ENCODE results near the gene NHERF2.

NHERF2 gene

GRCh38 chr16:2015947-2016208, 10.8 kb upstream of the NHERF2 start:
- CTCF ChIA-PET: interaction anchor here (0.6 to 1.3 kb wide), 8 partner anchors 12 to 135 kb away, joined by 3 to 8 read pairs (median 4); partner anchors contain the start of genes NTHL1 and TSC2
- no peak for TF ChIP-seq SP1 (IDR thresholded peaks at IDR 0.05)
- TF ChIP-seq NFRKB (IDR thresholded peaks at IDR 0.05): no peak
- TF ChIP-seq LEF1 (IDR thresholded peaks at IDR 0.05; ENCODE audit: borderline replicate concordance): no peak
- TF ChIP-seq ELF4 (IDR thresholded peaks at IDR 0.05): no peak
- no peak for TF ChIP-seq FOXA1 (IDR thresholded peaks at IDR 0.05)
- no peak for TF ChIP-seq ZNF384 (IDR thresholded peaks at IDR 0.05)
- TF ChIP-seq SUZ12 (IDR thresholded peaks at IDR 0.05): no peak
- TF ChIP-seq PKNOX1 (IDR thresholded peaks at IDR 0.05): no peak
- TF ChIP-seq HDGF (IDR thresholded peaks at IDR 0.05; ENCODE audit: borderline replicate concordance): no peak
- TF ChIP-seq L3MBTL2 (conservative IDR thresholded peaks at IDR 0.05): no peak
- TF ChIP-seq BHLHE40 (IDR thresholded peaks at IDR 0.05; ENCODE audit: borderline replicate concordance): no peak
- no peak for TF ChIP-seq CTBP1 (IDR thresholded peaks at IDR 0.05; ENCODE audit: borderline replicate concordance)
- TF ChIP-seq FOXM1 (IDR thresholded peaks at IDR 0.05; ENCODE audit: borderline replicate concordance): no peak
- TF ChIP-seq FOXK2 (IDR thresholded peaks at IDR 0.05): no peak
- TF ChIP-seq TARDBP (IDR thresholded peaks at IDR 0.05): no peak
- TF ChIP-seq ARNT (IDR thresholded peaks at IDR 0.05): no peak
- POLR2A ChIA-PET: interaction anchor here (0.6 to 1.4 kb wide), 8 partner anchors 8 to 139 kb away, joined by 3 to 9 read pairs (median 4); partner anchors contain the start of genes RPS2 and TRAF7
- DNase-seq (ENCODE audit: extremely low spot score): no peak

- CTCF ChIA-PET: interaction anchor here (0.6 to 1.3 kb wide), 10 partner anchors 12 to 134 kb away, joined by 3 to 8 read pairs (median 3); partner anchors contain the start of genes NTHL1 and TSC2
- no peak for DNase-seq (ENCODE audit: extremely low spot score)
- POLR2A ChIA-PET: interaction anchor here (0.6 to 1.4 kb wide), 5 partner anchors 8 to 139 kb away, joined by 3 to 9 read pairs (median 3); partner anchors contain the start of genes RPS2 and TRAF7
- TF ChIP-seq ELF4 (IDR thresholded peaks at IDR 0.05) (no peak), ARNT (IDR thresholded peaks at IDR 0.05) (no peak), HDGF (IDR thresholded peaks at IDR 0.05; ENCODE audit: borderline replicate concordance) (no peak), FOXA1 (IDR thresholded peaks at IDR 0.05) (no peak), SP1 (IDR thresholded peaks at IDR 0.05) (no peak), FOXM1 (IDR thresholded peaks at IDR 0.05; ENCODE audit: borderline replicate concordance) (no peak), SUZ12 (IDR thresholded peaks at IDR 0.05) (no peak), CTBP1 (IDR thresholded peaks at IDR 0.05; ENCODE audit: borderline replicate concordance) (no peak), PKNOX1 (IDR thresholded peaks at IDR 0.05) (no peak), LEF1 (IDR thresholded peaks at IDR 0.05; ENCODE audit: borderline replicate concordance) (no peak), TARDBP (IDR thresholded peaks at IDR 0.05) (no peak), ZNF384 (IDR thresholded peaks at IDR 0.05) (no peak), NFRKB (IDR thresholded peaks at IDR 0.05) (no peak), FOXK2 (IDR thresholded peaks at IDR 0.05) (no peak), BHLHE40 (IDR thresholded peaks at IDR 0.05; ENCODE audit: borderline replicate concordance) (no peak)
These were observed 10.2 kb upstream of the NHERF2 start for GRCh38 chr16:2016407-2016922.

- ChIA-PET POLR2A (interaction anchor here (1.4 to 1.9 kb wide), 2 partner anchors 10 to 136 kb away, joined by 3 to 5 read pairs; partner anchors contain the start of gene TRAF7), CTCF (no interaction called here)
- TF ChIP-seq L3MBTL2 (conservative IDR thresholded peaks at IDR 0.05) (no peak), FOXA1 (IDR thresholded peaks at IDR 0.05) (no peak), ELF4 (IDR thresholded peaks at IDR 0.05) (no peak), BHLHE40 (IDR thresholded peaks at IDR 0.05; ENCODE audit: borderline replicate concordance) (no peak), ZNF384 (IDR thresholded peaks at IDR 0.05) (no peak), FOXM1 (IDR thresholded peaks at IDR 0.05; ENCODE audit: borderline replicate concordance) (no peak), TARDBP (IDR thresholded peaks at IDR 0.05) (no peak), SP1 (IDR thresholded peaks at IDR 0.05) (no peak), PKNOX1 (IDR thresholded peaks at IDR 0.05) (no peak), FOXK2 (IDR thresholded peaks at IDR 0.05) (no peak), NFRKB (IDR thresholded peaks at IDR 0.05) (no peak), ARNT (IDR thresholded peaks at IDR 0.05) (no peak), HDGF (IDR thresholded peaks at IDR 0.05; ENCODE audit: borderline replicate concordance) (no peak), CTBP1 (IDR thresholded peaks at IDR 0.05; ENCODE audit: borderline replicate concordance) (no peak), SUZ12 (IDR thresholded peaks at IDR 0.05) (no peak), LEF1 (IDR thresholded peaks at IDR 0.05; ENCODE audit: borderline replicate concordance) (no peak)
- DNase-seq (ENCODE audit: extremely low spot score): no peak
These were observed 7.2 kb upstream of the NHERF2 start, which contains the start of gene NPW for GRCh38 chr16:2019518-2019920. Gene NPW, plus strand, starts transcription at chr16:2019785.

GRCh38 chr16:2019921-2020831, 6.5 kb upstream of the NHERF2 start:
- TF ChIP-seq LEF1 (IDR thresholded peaks at IDR 0.05; ENCODE audit: borderline replicate concordance): no peak
- no peak for TF ChIP-seq BHLHE40 (IDR thresholded peaks at IDR 0.05; ENCODE audit: borderline replicate concordance)
- TF ChIP-seq FOXM1 (IDR thresholded peaks at IDR 0.05; ENCODE audit: borderline replicate concordance): no peak
- TF ChIP-seq TARDBP (IDR thresholded peaks at IDR 0.05): no peak
- no peak for TF ChIP-seq HDGF (IDR thresholded peaks at IDR 0.05; ENCODE audit: borderline replicate concordance)
- no peak for TF ChIP-seq FOXA1 (IDR thresholded peaks at IDR 0.05)
- TF ChIP-seq ELF4 (IDR thresholded peaks at IDR 0.05): no peak
- no peak for TF ChIP-seq L3MBTL2 (conservative IDR thresholded peaks at IDR 0.05)
- TF ChIP-seq PKNOX1 (IDR thresholded peaks at IDR 0.05): no peak
- ChIA-PET CTCF (interaction anchor here (0.6 kb wide), 1 partner anchor 421 kb away, joined by 3 read pairs; no protein-coding TSS in a partner anchor), POLR2A (interaction anchor here (1.4 to 1.9 kb wide), 2 partner anchors 11 to 135 kb away, joined by 3 to 5 read pairs; partner anchors contain the start of gene TRAF7)
- DNase-seq (ENCODE audit: extremely low spot score): no peak
